Esophagus squamous epithelium (tissue), 5 donors: Measurements from ENCODE around the gene FAM222A. TPM values are rescaled to one million over a fixed set of nuclear protein-coding genes. Genes with fewer than 3 reads are reported as not detected.

Source experiments
- DNase-seq: peaks from one replicate; lab custom pipeline; 2025; lab: John Stamatoyannopoulos, UW
- H3K27ac ChIP-seq, 4 donors: fragments of 200-600 bp; sonication (generic); one replicate each; pipeline ENCODE4 v1.5.1; 2016 to 2019; ENCODE audit warnings: mild to moderate bottlenecking in 1 of 4
- H3K27me3 ChIP-seq, 4 donors: fragments of 200-600 bp; sonication (generic); 1 replicate in 3 of 4; 2 replicates in 1 of 4; pipeline versions ENCODE4 v1.5.1 to v1.6.0; 2017 to 2021; ENCODE audit warnings: antibody characterized with exemption in 1 of 4
- H3K36me3 ChIP-seq, 3 donors: fragments of 200-600 bp; sonication (generic); one replicate each; pipeline ENCODE4 v1.5.1; 2016 to 2019
- H3K4me1 ChIP-seq, 3 donors: fragments of 200-600 bp; sonication (generic); one replicate each; pipeline ENCODE4 v1.5.1; 2017 to 2019
- H3K4me3 ChIP-seq, 4 donors: fragments of 200-600 bp; sonication (generic); 1 replicate in 3 of 4; 2 replicates in 1 of 4; pipeline ENCODE4 v1.5.1; 2016 to 2019; ENCODE audit warnings: mild to moderate bottlenecking in 2 of 4, moderate library complexity in 1 of 4
- H3K9me3 ChIP-seq, 3 donors: fragments of 200-600 bp; sonication (generic); one replicate each; pipeline ENCODE4 v1.5.1; 2016 to 2019
- POLR2A ChIP-seq, 4 donors: fragments of 450-650 bp; IDR thresholded peaks; one replicate each; pipeline ENCODE4 v1.6.1; 2017; ENCODE audit warnings: antibody characterized with exemption in 4 of 4, mild to moderate bottlenecking in 4 of 4, moderate library complexity in 3 of 4
- WGBS, 2 donors: methylation state at CpG; one replicate each; pipeline ENCODE4 v1.1.5; 2018; 5-methylcytosine and 5-hydroxymethylcytosine counted together
- intact Hi-C: fragments of 100-400 bp; cut with DNase I; formaldehyde crosslinking; loops from one replicate; pipeline ENCODE4 v1.15.0; 2022
- total RNA-seq, 4 donors: library from RNA; depleted of rRNA; stranded (reverse); fragments of >200 nt; gene quantifications; one replicate each; pipeline ENCODE4 v1.1.0, GENCODE V29; 2016
- TF ChIP-seq, protein P1 (sequence below), 6 experiments: fragments of 450-650 bp in 4 of 6; fragments of 200-600 bp in 2 of 6; sonication (generic) in 2 of 6; IDR thresholded peaks; one replicate each; pipeline ENCODE4 v1.5.1; 2016 to 2019; ENCODE audit warnings: antibody characterized with exemption in 6 of 6, mild to moderate bottlenecking in 4 of 6, moderate library complexity in 4 of 6
- donor health status: DM: yes; HTN: yes; CAD: no.

The FAM222A gene
- total RNA-seq, 4 donors from 2014 or later: 0.57 to 9.3 (median 5.0) TPM

DNA sequence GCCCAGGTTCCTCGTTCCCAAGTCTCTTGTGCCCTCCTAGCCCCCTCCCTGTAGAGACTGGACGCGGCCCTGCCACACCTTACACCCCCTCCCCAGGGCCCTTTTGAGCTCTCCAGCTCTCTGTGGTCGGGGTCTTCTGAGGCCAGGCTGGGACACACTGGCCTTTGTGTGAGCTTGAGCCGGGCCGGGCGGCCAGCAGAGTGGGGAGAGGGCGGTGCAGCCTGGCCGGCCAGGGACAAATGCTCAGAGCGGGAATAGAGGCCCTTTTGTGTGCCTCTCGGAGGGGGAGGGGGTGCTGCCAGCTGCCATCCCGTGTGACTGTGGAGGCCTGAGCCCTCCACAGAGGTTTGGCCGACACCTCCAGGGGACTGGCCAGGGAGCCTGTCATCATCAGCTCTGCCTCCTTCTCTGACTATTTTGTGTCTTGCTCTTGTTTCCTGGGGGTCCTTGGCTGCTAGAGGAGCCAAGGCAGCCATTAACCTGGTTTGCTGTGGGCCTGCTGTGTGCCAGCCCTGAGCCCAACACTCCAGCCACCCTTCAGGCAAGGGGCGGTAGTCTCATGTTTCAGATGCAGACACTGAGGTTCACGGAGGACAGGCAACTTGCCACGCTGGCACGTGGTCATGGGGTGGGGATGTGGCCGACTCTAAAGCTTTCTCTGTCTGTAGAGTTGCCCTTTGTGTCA, 13.6 kb downstream of the FAM222A start:
- Histone ChIP-seq H3K27ac (no peak overlapping the region), H3K36me3 (no peaks in the 10 kb centered on the region), H3K4me1 (peaks cover 0 to 64% (median 0%) of the 10 kb centered on the region in 3 donors), H3K4me3 (no peak overlapping the region), H3K9me3 (no peaks in the 10 kb centered on the region), H3K27me3 (no peaks in the 10 kb centered on the region)
- intact Hi-C loops: no loop called here
- TF ChIP-seq POLR2A (IDR thresholded peaks at IDR 0.05): no peak
- TF ChIP-seq, protein P1, sequence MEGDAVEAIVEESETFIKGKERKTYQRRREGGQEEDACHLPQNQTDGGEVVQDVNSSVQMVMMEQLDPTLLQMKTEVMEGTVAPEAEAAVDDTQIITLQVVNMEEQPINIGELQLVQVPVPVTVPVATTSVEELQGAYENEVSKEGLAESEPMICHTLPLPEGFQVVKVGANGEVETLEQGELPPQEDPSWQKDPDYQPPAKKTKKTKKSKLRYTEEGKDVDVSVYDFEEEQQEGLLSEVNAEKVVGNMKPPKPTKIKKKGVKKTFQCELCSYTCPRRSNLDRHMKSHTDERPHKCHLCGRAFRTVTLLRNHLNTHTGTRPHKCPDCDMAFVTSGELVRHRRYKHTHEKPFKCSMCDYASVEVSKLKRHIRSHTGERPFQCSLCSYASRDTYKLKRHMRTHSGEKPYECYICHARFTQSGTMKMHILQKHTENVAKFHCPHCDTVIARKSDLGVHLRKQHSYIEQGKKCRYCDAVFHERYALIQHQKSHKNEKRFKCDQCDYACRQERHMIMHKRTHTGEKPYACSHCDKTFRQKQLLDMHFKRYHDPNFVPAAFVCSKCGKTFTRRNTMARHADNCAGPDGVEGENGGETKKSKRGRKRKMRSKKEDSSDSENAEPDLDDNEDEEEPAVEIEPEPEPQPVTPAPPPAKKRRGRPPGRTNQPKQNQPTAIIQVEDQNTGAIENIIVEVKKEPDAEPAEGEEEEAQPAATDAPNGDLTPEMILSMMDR (IDR thresholded peaks at IDR 0.05): no peak
- no peak for DNase-seq
- WGBS, 2 donors: no CpG with 5 or more reads among the region's 18 CpGs

DNA sequence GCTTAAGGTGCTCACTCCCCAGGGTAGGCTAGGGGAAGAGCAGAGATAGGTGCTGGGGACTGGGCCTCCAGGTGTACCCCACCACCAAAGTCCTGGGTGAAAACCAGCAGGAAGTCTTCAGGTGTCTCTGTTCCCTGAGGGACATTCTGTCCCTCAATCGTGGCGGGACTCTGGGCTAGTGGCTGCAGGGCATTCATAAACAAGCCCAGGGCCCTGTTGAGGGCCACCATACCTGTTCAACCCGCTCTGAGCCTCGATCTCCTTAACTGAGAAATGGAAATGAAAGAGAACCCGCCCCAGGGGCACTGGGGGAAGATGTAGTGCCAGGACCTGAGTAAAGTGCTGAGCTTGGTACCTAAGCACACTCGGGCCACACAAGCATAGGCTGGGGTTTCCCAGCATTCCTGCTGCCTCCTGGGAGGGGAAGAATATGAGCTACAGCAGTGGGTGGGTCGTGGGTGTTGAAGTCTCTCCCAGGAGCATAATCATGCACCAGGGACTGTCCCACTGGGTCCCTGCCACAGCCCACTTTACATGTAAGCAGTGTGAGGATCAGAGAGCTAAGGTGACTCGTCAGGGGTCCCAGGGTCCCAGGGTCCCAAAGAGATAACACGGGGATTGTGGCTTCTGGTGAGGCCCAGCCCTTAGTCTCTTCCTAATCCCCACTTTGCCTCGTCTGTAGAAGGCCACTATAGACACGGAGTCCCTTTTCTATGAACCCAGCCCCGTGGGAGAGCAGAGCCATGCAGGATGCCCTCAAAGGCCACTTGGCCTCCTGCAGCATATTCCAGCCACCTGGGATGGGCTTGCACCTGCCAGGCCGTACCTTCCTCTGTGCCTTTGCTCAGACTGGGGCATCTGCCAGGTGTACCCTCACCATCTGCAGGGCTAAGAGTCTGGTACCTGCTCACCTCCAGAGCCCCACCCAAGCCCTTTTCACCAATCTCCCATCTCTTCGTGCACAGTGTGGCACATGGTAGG, 14.4 kb downstream of the FAM222A start:
- TF ChIP-seq, protein P1 (IDR thresholded peaks at IDR 0.05): no peak
- TF ChIP-seq POLR2A (IDR thresholded peaks at IDR 0.05): no peak
- Histone ChIP-seq H3K4me1 (peaks cover 0 to 59% (median 0%) of the 10 kb centered on the region in 3 donors), H3K27ac (no peak overlapping the region), H3K4me3 (no peak overlapping the region), H3K36me3 (no peaks in the 10 kb centered on the region), H3K27me3 (peaks cover 0 to under 1% (median 0%) of the 10 kb centered on the region in 4 donors), H3K9me3 (no peaks in the 10 kb centered on the region)
- 68 to 73% methylated on average over 9 of the region's 14 CpGs for WGBS, 2 donors
- intact Hi-C loops: no loop called here
- DNase-seq: no peak

DNA sequence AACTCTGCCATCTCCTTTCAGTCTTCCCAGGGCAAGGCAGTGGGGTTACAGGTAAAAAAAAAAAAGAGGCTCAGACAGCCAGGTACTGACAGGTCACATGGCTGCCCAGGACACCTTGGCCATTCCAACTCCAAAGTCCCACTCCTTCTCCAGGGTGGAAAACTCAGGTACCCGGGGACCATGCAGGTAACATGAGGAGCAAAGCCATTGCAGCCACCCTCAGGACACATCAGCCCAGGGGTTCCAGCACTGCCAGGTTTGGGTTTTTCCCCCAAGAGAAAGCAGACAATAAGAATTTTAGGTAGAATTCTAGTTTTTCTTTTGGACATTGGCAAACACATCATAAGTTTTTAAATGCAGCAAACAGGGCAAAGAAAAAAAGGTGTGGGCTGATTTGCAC, 15.3 kb downstream of the FAM222A start:
- H3K4me1 ChIP-seq: peaks cover 0 to 51% (median 0%) of the 10 kb centered on the region in 3 donors
- no peaks in the 10 kb centered on the region for H3K36me3 ChIP-seq
- H3K27me3 ChIP-seq: peaks cover 0 to 9% (median 0%) of the 10 kb centered on the region in 4 donors
- WGBS, 2 donors: 60% methylated on average over 1 of the region's 1 CpG; no CpG with 5 or more reads in 1 of the 2 donors
- DNase-seq: no peak
- no peaks in the 10 kb centered on the region for H3K9me3 ChIP-seq
- TF ChIP-seq, protein P1 (IDR thresholded peaks at IDR 0.05): no peak
- TF ChIP-seq POLR2A (IDR thresholded peaks at IDR 0.05): no peak
- no peak overlapping the region for H3K4me3 ChIP-seq
- no peak overlapping the region for H3K27ac ChIP-seq
- intact Hi-C loops: no loop called here

DNA sequence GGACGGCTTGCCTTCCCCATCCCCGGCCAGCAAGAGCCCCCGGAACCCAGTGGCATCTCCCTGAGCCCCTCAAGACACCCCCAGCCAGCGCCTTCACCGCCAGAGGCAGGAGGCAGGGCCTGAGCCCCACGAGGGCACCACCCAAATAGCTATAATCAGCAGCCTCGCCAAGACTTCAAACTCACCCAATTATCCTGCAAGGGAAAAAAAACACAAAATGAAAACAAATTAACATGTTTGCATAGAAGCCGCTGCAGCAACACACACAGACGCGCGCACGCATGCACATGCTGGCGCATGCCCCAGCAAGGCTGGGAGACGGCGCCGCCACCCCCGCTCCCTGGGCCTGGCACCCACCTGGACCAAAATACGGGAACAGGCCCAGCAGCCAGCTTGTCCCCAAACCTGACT, 15.8 kb downstream of the FAM222A start:
- Histone ChIP-seq H3K9me3 (no peaks in the 10 kb centered on the region), H3K36me3 (no peaks in the 10 kb centered on the region), H3K4me3 (no peak overlapping the region), H3K27me3 (peaks cover 0 to 13% (median 0%) of the 10 kb centered on the region in 4 donors), H3K4me1 (peaks cover 0 to 51% (median 0%) of the 10 kb centered on the region in 3 donors), H3K27ac (no peak overlapping the region)
- no peak for DNase-seq
- WGBS, 2 donors: 41 to 51% methylated on average over 13 to 17 of the region's 18 CpGs
- intact Hi-C loops: no loop called here
- no peak for TF ChIP-seq POLR2A (IDR thresholded peaks at IDR 0.05)
- TF ChIP-seq, protein P1 (IDR thresholded peaks at IDR 0.05): no peak
